Ovary (tissue), 3 donors: ENCODE measurements around the gene TMEM167A.

Experiments used
- CTCF ChIP-seq, 3 donors: fragments of 450-650 bp in 2 of 3; fragments of 200-600 bp in 1 of 3; IDR thresholded peaks; one replicate each; pipeline versions ENCODE4 v1.5.1 to v1.8.0; 2016 to 2022; ENCODE audit warnings: antibody characterized with exemption in 3 of 3, mild to moderate bottlenecking in 1 of 3
- EP300 ChIP-seq: sonication (generic); formaldehyde crosslinking; IDR thresholded peaks from one replicate; pipeline ENCODE4 v1.6.1; 2017; ENCODE audit warnings: antibody characterized with exemption
- POLR2A ChIP-seq: fragments of 450-650 bp; IDR thresholded peaks from one replicate; pipeline ENCODE4 v1.6.1; 2017; ENCODE audit warnings: antibody characterized with exemption, mild to moderate bottlenecking, moderate library complexity
- donor health status: DM: no; HTN: no; CAD: no.

GRCh38 chr5:83038924-83039323, 38.3 kb downstream of the TMEM167A start:
- TF ChIP-seq CTCF (IDR thresholded peaks at IDR 0.05) (no peak), EP300 (no peak), POLR2A (no peak)
